ENCODE results near the gene SCO1. TPM values are rescaled to one million over a fixed set of nuclear protein-coding genes. Genes with fewer than 3 reads are reported as not detected.

The SCO1 gene
- total RNA-seq, 4 donors from 2014 or later = 19.1 to 53.5 (median 34.6) TPM

- H3K27me3 ChIP-seq = no peaks in the 10 kb centered on the region
- H3K4me1 ChIP-seq = no peaks in the 10 kb centered on the region
- intact Hi-C loops (cut with DNase I; ENCODE audit: low total_unique reads) (no loop called here), in situ Hi-C loops (cut with MboI; ENCODE audit: low pct_ligation_motif_present in 1 of 4, low pct_unique_long_range_greater_than_20kb in 1 of 4, low sequenced_read_pairs in 3 of 4) (loop anchor here in 1 of 4 donors (25.0 kb wide), 1 partner anchor 105 kb away; no protein-coding TSS in a partner anchor)
- DNase-seq = no peak
- 84 to 89% methylated on average over 5 of the region's 5 CpGs for WGBS, 2 donors (ENCODE audit: low coverage in 1 of 2)
- TF ChIP-seq POLR2A (IDR thresholded peaks at IDR 0.05) = no peak
- TF ChIP-seq CTCF (IDR thresholded peaks at IDR 0.05) = no peak
- no peak for TF ChIP-seq EP300 (IDR thresholded peaks at IDR 0.05; ENCODE audit: low read depth)
- TF ChIP-seq POLR2AphosphoS5 (IDR thresholded peaks at IDR 0.05) = no peak
- no peak overlapping the region for H3K27ac ChIP-seq
- H3K36me3 ChIP-seq = no peaks in the 10 kb centered on the region
- H3K9me3 ChIP-seq = no peaks in the 10 kb centered on the region
- H3K4me3 ChIP-seq = no peak overlapping the region
Observed at GRCh38 chr17:10666906-10667305, 30.4 kb downstream of the SCO1 start.

- no peak for TF ChIP-seq EP300 (IDR thresholded peaks at IDR 0.05; ENCODE audit: low read depth)
- TF ChIP-seq POLR2A (IDR thresholded peaks at IDR 0.05) = no peak
- no peak for TF ChIP-seq CTCF (IDR thresholded peaks at IDR 0.05)
- TF ChIP-seq POLR2AphosphoS5 (IDR thresholded peaks at IDR 0.05) = no peak
- in situ Hi-C loops (cut with MboI; ENCODE audit: low pct_ligation_motif_present in 1 of 4, low pct_unique_long_range_greater_than_20kb in 1 of 4, low sequenced_read_pairs in 3 of 4) (loop anchor here in 1 of 4 donors (25.0 kb wide), 1 partner anchor 102 kb away; no protein-coding TSS in a partner anchor), intact Hi-C loops (cut with DNase I; ENCODE audit: low total_unique reads) (no loop called here)
- H3K4me1 ChIP-seq = no peaks in the 10 kb centered on the region
- 91 to 96% methylated on average over 5 to 9 of the region's 9 CpGs for WGBS, 2 donors (ENCODE audit: low coverage in 1 of 2)
- H3K4me3 ChIP-seq = no peak overlapping the region
- H3K36me3 ChIP-seq = no peaks in the 10 kb centered on the region
- H3K27ac ChIP-seq = no peak overlapping the region
- no peaks in the 10 kb centered on the region for H3K9me3 ChIP-seq
- no peak for DNase-seq
- no peaks in the 10 kb centered on the region for H3K27me3 ChIP-seq
Observed at GRCh38 chr17:10664571-10664970, 32.8 kb downstream of the SCO1 start.

- TF ChIP-seq CTCF (IDR thresholded peaks at IDR 0.05) = no peak
- no peak for TF ChIP-seq POLR2AphosphoS5 (IDR thresholded peaks at IDR 0.05)
- TF ChIP-seq POLR2A (IDR thresholded peaks at IDR 0.05) = no peak
- no peak for TF ChIP-seq EP300 (IDR thresholded peaks at IDR 0.05; ENCODE audit: low read depth)
- DNase-seq = no peak
- H3K4me1 ChIP-seq = no peaks in the 10 kb centered on the region
- H3K27me3 ChIP-seq = no peaks in the 10 kb centered on the region
- no peaks in the 10 kb centered on the region for H3K9me3 ChIP-seq
- intact Hi-C loops (cut with DNase I; ENCODE audit: low total_unique reads) (no loop called here), in situ Hi-C loops (cut with MboI; ENCODE audit: low pct_ligation_motif_present in 1 of 4, low pct_unique_long_range_greater_than_20kb in 1 of 4, low sequenced_read_pairs in 3 of 4) (loop anchor here in 1 of 4 donors (25.0 kb wide), 1 partner anchor 101 kb away; no protein-coding TSS in a partner anchor)
- H3K36me3 ChIP-seq = no peaks in the 10 kb centered on the region
- 90 to 92% methylated on average over 2 to 6 of the region's 6 CpGs for WGBS, 2 donors (ENCODE audit: low coverage in 1 of 2)
- no peak overlapping the region for H3K27ac ChIP-seq
- no peak overlapping the region for H3K4me3 ChIP-seq
Observed at GRCh38 chr17:10663231-10663630, 34.1 kb downstream of the SCO1 start.

GRCh38 chr17:10661437-10661836 is 35.9 kb downstream of the SCO1 start:
- TF ChIP-seq EP300 (IDR thresholded peaks at IDR 0.05; ENCODE audit: low read depth) (no peak), POLR2AphosphoS5 (IDR thresholded peaks at IDR 0.05) (no peak), POLR2A (IDR thresholded peaks at IDR 0.05) (no peak), CTCF (IDR thresholded peaks at IDR 0.05) (no peak)
- 92 to 100% methylated on average over 1 to 10 of the region's 10 CpGs for WGBS, 2 donors (ENCODE audit: low coverage in 1 of 2)

More at GRCh38 chr17:10661437-10661836, 35.9 kb downstream of the SCO1 start:
- Histone ChIP-seq H3K4me1 (no peaks in the 10 kb centered on the region), H3K27ac (no peak overlapping the region), H3K9me3 (no peaks in the 10 kb centered on the region), H3K36me3 (no peaks in the 10 kb centered on the region), H3K4me3 (no peak overlapping the region), H3K27me3 (no peaks in the 10 kb centered on the region)
- intact Hi-C loops (cut with DNase I; ENCODE audit: low total_unique reads) = no loop called here
- no peak for DNase-seq
- in situ Hi-C loops (cut with MboI; ENCODE audit: low pct_ligation_motif_present in 1 of 4, low pct_unique_long_range_greater_than_20kb in 1 of 4, low sequenced_read_pairs in 3 of 4) = loop anchor here in 1 of 4 donors (25.0 kb wide), 1 partner anchor 99 kb away; no protein-coding TSS in a partner anchor

Measured in transverse colon (tissue), 4 donors.